ENCODE data around the gene CDK14.

The CDK14 gene

GRCh38 chr7:91005841-91006240, 409.7 kb downstream of the CDK14 start:
- H3K4me3 ChIP-seq (ENCODE audit: low read depth, low read length), result no peak overlapping the region
- no peak for TF ChIP-seq CTCF (IDR thresholded peaks at IDR 0.05; ENCODE audit: insufficient read depth, low read depth, low read length, missing control alignments)
- no peak for DNase-seq (ENCODE audit: low read depth)

- H3K4me3 ChIP-seq (ENCODE audit: low read depth, low read length), result no peak overlapping the region
- no peak for DNase-seq (ENCODE audit: low read depth)
- TF ChIP-seq CTCF (IDR thresholded peaks at IDR 0.05; ENCODE audit: insufficient read depth, low read depth, low read length, missing control alignments), result no peak
Measured at GRCh38 chr7:91007371-91007770, 411.2 kb downstream of the CDK14 start.

- DNase-seq (ENCODE audit: low read depth), result no peak
- no peak overlapping the region for H3K4me3 ChIP-seq (ENCODE audit: low read depth, low read length)
- TF ChIP-seq CTCF (IDR thresholded peaks at IDR 0.05; ENCODE audit: insufficient read depth, low read depth, low read length, missing control alignments), result no peak
Measured at GRCh38 chr7:91013078-91013477, 417.0 kb downstream of the CDK14 start.

- no peak for DNase-seq (ENCODE audit: low read depth)
- H3K4me3 ChIP-seq (ENCODE audit: low read depth, low read length), result no peak overlapping the region
- TF ChIP-seq CTCF (IDR thresholded peaks at IDR 0.05; ENCODE audit: insufficient read depth, low read depth, low read length, missing control alignments), result no peak
Measured at GRCh38 chr7:91019686-91020385, 423.7 kb downstream of the CDK14 start.

- no peak for DNase-seq (ENCODE audit: low read depth)
- no peak overlapping the region for H3K4me3 ChIP-seq (ENCODE audit: low read depth, low read length)
- TF ChIP-seq CTCF (IDR thresholded peaks at IDR 0.05; ENCODE audit: insufficient read depth, low read depth, low read length, missing control alignments), result no peak
Measured at GRCh38 chr7:91020636-91021385, 424.7 kb downstream of the CDK14 start.

- no peak for DNase-seq (ENCODE audit: low read depth)
- TF ChIP-seq CTCF (IDR thresholded peaks at IDR 0.05; ENCODE audit: insufficient read depth, low read depth, low read length, missing control alignments), result no peak
Measured at GRCh38 chr7:91021956-91022355, 425.8 kb downstream of the CDK14 start.

More at GRCh38 chr7:91021956-91022355, 425.8 kb downstream of the CDK14 start:
- H3K4me3 ChIP-seq (ENCODE audit: low read depth, low read length), result no peak overlapping the region

Data from GM12865 (cell line).